Testis (tissue), 3 donors: ENCODE results near the gene CAPN9. TPM values are rescaled to one million over a fixed set of nuclear protein-coding genes. Genes with fewer than 3 reads are reported as not detected.

Experiments used
- DNase-seq: peaks from one replicate; pipeline ENCODE4 v3.0.0-alpha.2; 2019
- H3K27ac ChIP-seq, 2 donors: fragments of 200-600 bp; sonication (generic); one replicate each; pipeline ENCODE4 v1.5.1; 2019
- H3K27me3 ChIP-seq: fragments of 200-600 bp; sonication (generic); one replicate; pipeline ENCODE4 v1.5.1; 2019
- H3K36me3 ChIP-seq: fragments of 200-600 bp; sonication (generic); one replicate; pipeline ENCODE4 v1.5.1; 2017; ENCODE audit warnings: low read depth; ENCODE audit errors: missing control alignments
- H3K4me1 ChIP-seq: fragments of 200-600 bp; sonication (generic); one replicate; pipeline ENCODE4 v1.5.1; 2019
- H3K4me3 ChIP-seq, 2 donors: fragments of 200-600 bp; sonication (generic); one replicate each; pipeline ENCODE4 v1.5.1; 2017 to 2019
- H3K9me3 ChIP-seq: fragments of 200-600 bp; sonication (generic); one replicate; pipeline ENCODE4 v1.5.1; 2017
- POLR2A ChIP-seq: fragments of 450-650 bp; IDR thresholded peaks from one replicate; pipeline ENCODE4 v1.6.1; 2017; ENCODE audit warnings: antibody characterized with exemption, mild to moderate bottlenecking, moderate library complexity
- WGBS, 2 donors: methylation state at CpG; one replicate each; pipeline ENCODE4 v1.1.5; 2018; 5-methylcytosine and 5-hydroxymethylcytosine counted together
- intact Hi-C: fragments of 100-400 bp; cut with DNase I; formaldehyde crosslinking; loops from one replicate; pipeline ENCODE4 v1.15.1; 2023; ENCODE audit warnings: low total_unique reads
- polyA plus RNA-seq: library from polyadenylated mRNA; stranded (reverse); fragments of 350-450 nt; fragmentation: Illumina TruSeq; extraction: RNeasy Lipid Tissue Mini Kit (QIAGEN cat#74804); gene quantifications from one replicate; pipeline ENCODE4 v1.2.3, GENCODE V29; 2014; ENCODE audit warnings: low read depth, low replicate concordance; ENCODE audit not compliant: insufficient read depth
- total RNA-seq, 2 donors: library from RNA; depleted of rRNA; stranded (reverse); fragments of >200 nt; gene quantifications; one replicate each; pipeline ENCODE4 v1.2.3, GENCODE V29; 2016
- TF ChIP-seq, protein P1 (sequence below), 3 experiments: fragments of 450-650 bp in 2 of 3; fragments of 200-600 bp in 1 of 3; sonication (generic) in 1 of 3; IDR thresholded peaks; one replicate each; pipeline ENCODE4 v1.5.1; 2016 to 2019; ENCODE audit warnings: antibody characterized with exemption in 3 of 3, mild to moderate bottlenecking in 2 of 3, moderate library complexity in 1 of 3

CAPN9 gene
- total and polyA plus RNA-seq, 3 donors from 2014 or later = 0.16 to 0.34 (median 0.25) TPM

DNA sequence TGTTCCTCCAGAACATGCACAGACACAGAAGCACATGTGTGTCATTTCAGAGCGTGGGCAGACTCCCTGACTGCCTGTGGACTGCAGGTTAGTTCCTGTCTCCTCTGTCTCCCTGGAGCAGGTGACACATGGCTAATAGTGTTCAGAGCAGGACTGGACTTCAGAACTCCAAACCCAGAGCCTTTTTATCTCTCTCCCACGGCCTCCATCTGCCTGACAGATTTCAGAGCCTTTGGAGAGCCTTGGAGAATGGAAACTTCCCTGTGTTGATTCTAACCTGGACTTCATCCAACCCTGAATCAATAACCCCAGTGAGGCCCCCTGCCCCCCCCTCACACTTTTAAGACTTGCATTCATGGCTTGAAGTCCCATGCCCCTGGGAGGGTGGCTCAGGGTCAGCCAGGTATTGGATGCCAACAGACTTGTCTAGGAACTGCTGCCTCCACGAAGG is 76.8 kb downstream of the CAPN9 start:
- Histone ChIP-seq H3K27ac (no peak overlapping the region), H3K4me1 (peaks cover 12% of the 10 kb centered on the region), H3K9me3 (no peaks in the 10 kb centered on the region), H3K4me3 (no peak overlapping the region), H3K36me3 (no peaks in the 10 kb centered on the region), H3K27me3 (no peaks in the 10 kb centered on the region)
- 66 to 72% methylated on average over 3 of the region's 3 CpGs for WGBS, 2 donors
- intact Hi-C loops = no loop called here
- DNase-seq = no peak
- TF ChIP-seq, protein P1, sequence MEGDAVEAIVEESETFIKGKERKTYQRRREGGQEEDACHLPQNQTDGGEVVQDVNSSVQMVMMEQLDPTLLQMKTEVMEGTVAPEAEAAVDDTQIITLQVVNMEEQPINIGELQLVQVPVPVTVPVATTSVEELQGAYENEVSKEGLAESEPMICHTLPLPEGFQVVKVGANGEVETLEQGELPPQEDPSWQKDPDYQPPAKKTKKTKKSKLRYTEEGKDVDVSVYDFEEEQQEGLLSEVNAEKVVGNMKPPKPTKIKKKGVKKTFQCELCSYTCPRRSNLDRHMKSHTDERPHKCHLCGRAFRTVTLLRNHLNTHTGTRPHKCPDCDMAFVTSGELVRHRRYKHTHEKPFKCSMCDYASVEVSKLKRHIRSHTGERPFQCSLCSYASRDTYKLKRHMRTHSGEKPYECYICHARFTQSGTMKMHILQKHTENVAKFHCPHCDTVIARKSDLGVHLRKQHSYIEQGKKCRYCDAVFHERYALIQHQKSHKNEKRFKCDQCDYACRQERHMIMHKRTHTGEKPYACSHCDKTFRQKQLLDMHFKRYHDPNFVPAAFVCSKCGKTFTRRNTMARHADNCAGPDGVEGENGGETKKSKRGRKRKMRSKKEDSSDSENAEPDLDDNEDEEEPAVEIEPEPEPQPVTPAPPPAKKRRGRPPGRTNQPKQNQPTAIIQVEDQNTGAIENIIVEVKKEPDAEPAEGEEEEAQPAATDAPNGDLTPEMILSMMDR (IDR thresholded peaks at IDR 0.05) = no peak
- TF ChIP-seq POLR2A = no peak

DNA sequence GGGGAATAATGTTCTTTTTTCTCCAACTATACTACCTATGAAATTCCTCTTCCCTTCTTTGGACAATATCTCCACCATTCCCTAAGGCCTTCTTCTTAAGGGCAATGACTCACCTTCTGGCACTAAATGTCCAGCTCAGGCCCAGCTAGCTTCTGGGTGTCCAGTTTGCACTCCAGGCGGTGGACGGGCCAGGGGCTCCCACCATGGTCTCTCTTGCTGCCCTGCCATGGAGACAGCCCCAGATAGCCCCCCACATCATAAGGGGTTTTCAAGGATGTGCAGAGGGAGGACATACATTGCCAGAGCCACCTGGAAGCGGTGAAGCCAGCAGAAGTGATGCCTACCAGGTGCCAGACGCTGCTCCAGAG is 77.3 kb downstream of the CAPN9 start:
- H3K36me3 ChIP-seq = no peaks in the 10 kb centered on the region
- H3K4me3 ChIP-seq = no peak overlapping the region
- no peaks in the 10 kb centered on the region for H3K27me3 ChIP-seq
- H3K27ac ChIP-seq = no peak overlapping the region
- H3K9me3 ChIP-seq = no peaks in the 10 kb centered on the region
- intact Hi-C loops = no loop called here
- H3K4me1 ChIP-seq = peaks cover 12% of the 10 kb centered on the region
- no peak for DNase-seq
- 86 to 100% methylated on average over 4 of the region's 4 CpGs for WGBS, 2 donors
- TF ChIP-seq POLR2A = no peak
- TF ChIP-seq, protein P1 (IDR thresholded peaks at IDR 0.05) = no peak

DNA sequence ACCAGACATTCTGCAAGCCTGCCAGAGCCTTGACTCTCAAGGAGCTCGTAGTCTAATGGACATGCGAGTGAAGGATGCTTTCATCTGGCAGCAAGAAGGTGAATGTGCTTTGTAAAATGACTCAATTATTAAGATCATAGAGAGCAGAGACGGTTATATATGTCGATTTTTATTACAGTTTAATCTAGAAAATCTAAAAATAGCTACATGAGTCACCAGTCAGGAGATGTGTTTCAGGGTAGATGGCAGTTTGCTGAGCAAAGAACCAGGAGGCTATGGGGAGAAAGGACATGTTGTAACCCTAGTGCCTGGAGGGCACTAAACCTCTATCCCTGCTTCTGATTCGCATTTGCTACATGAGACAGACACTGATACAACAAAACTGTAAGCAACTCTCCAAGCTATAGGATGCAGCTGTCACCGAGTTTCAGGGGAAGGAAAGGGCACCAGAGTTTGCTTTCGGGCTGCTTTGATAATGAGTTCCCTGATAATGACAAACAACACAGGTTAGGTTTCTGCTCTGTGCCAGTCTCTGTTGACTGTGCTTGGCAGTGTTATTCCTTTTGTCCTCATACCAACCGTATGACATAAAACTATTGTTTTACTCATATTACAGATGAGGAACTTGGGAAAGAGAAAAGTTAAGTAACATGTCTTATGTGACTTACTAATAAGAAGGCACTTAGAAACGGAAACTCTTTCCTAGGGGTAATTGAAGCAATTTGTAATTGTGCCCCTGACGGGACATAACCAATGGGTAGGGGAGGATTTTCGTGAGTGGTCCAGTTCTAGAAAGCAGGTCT is 77.9 kb downstream of the CAPN9 start:
- Histone ChIP-seq H3K9me3 (no peaks in the 10 kb centered on the region), H3K36me3 (no peaks in the 10 kb centered on the region), H3K4me1 (peaks cover 12% of the 10 kb centered on the region), H3K4me3 (no peak overlapping the region), H3K27ac (peak overlapping the region in 1 of 2 donors; percentile 13), H3K27me3 (no peaks in the 10 kb centered on the region)
- no peak for DNase-seq
- 69 to 70% methylated on average over 11 of the region's 11 CpGs for WGBS, 2 donors
- intact Hi-C loops = no loop called here
- TF ChIP-seq, protein P1 (IDR thresholded peaks at IDR 0.05) = no peak
- TF ChIP-seq POLR2A = no peak

DNA sequence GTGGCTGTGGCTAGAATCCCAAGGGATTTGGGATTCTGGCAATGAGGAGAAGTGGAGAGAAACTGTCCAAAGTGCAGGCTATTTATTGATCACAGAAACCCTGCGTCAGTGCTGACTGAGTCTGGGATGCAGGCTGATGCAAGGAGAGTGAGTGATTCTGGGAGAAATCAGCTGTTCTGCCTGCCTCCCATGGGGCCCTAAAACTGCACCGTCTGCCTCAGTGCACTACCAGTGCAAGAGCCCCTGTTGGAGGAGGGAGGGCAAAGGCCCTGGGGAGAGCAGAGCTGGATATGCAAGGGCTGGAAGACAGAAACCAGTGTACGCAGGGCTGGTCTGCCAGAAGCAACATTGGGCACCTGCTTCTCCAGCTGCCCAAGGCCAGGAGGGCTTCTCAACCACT is 78.6 kb downstream of the CAPN9 start:
- Histone ChIP-seq H3K27ac (no peak overlapping the region), H3K4me1 (peaks cover 12% of the 10 kb centered on the region)

More for the DNA sequence above, 78.6 kb downstream of the CAPN9 start:
- H3K36me3 ChIP-seq = no peaks in the 10 kb centered on the region
- WGBS, 2 donors = 66 to 83% methylated on average over 3 of the region's 3 CpGs
- no peaks in the 10 kb centered on the region for H3K9me3 ChIP-seq
- TF ChIP-seq, protein P1 (IDR thresholded peaks at IDR 0.05) = no peak
- intact Hi-C loops = no loop called here
- no peak for DNase-seq
- H3K4me3 ChIP-seq = no peak overlapping the region
- no peaks in the 10 kb centered on the region for H3K27me3 ChIP-seq
